ENCODE data around the gene FHIP2A. TPM values are rescaled to one million over a fixed set of nuclear protein-coding genes. Genes with fewer than 3 reads are reported as not detected.

FHIP2A gene
- total RNA-seq, 1 experiment from 2014 or later: 15.3 TPM

DNA sequence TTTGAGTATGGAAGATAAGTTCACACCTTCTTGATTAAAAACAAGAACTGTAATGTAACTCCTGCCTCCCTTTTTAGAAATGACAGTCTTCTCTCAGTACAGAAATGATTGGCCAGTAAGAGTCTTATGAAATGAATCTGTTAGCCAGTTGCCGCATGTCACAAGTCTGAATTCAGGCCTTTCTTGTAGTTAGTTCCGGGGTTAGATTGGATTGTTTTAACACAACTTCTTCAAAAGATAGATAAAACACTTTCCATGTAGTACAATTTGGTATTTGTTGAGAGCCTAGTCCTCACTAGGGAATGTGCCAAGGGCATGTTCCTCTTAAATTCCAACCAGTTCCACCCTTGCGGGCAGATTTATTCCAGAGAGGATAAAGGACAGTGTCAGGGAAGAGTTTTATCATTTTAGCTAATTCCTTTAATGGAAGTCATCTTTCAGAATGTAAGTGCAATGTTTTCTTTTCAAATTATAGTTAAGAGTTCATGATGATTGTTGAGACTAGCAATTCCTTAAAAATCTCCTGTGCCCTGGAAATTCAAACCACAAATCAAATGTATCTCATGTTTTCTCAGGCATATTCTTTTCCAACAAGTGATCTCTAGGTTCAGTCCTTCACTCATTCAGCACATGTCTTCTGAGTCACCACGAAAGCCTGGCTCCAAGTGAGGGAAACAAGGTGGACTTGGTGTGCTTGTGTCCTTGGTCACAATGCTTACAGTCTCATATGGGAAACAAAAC lies 4.1 kb downstream of the FHIP2A start:
- POLR2A ChIA-PET: no interaction called here
- Mint-ChIP-seq H3K4me3 (ENCODE audit: unreplicated experiment) (no peak overlapping the region), H3K4me1 (ENCODE audit: low read depth, unreplicated experiment) (peaks cover 26% of the 10 kb centered on the region), H3K9me3 (ENCODE audit: unreplicated experiment) (peaks cover 11% of the 10 kb centered on the region), H3K27ac (ENCODE audit: unreplicated experiment) (no peak overlapping the region), H3K27me3 (ENCODE audit: insufficient read depth, unreplicated experiment) (no peaks in the 10 kb centered on the region), H3K36me3 (ENCODE audit: insufficient read depth, unreplicated experiment) (no peaks in the 10 kb centered on the region)
- no peak for DNase-seq
- Histone ChIP-seq H3K36me3 (ENCODE audit: control insufficient read depth, insufficient read depth, low read length) (no peaks in the 10 kb centered on the region), H3K9me3 (no peaks in the 10 kb centered on the region), H3K4me3 (ENCODE audit: low read depth, low read length) (no peak overlapping the region), H3K4me1 (peaks cover 13% of the 10 kb centered on the region), H3K27me3 (replicated peaks; ENCODE audit: control insufficient read depth, insufficient read depth, low read length) (no peaks in the 10 kb centered on the region)
- CTCF ChIA-PET: no interaction called here
- TF ChIP-seq, protein P1, sequence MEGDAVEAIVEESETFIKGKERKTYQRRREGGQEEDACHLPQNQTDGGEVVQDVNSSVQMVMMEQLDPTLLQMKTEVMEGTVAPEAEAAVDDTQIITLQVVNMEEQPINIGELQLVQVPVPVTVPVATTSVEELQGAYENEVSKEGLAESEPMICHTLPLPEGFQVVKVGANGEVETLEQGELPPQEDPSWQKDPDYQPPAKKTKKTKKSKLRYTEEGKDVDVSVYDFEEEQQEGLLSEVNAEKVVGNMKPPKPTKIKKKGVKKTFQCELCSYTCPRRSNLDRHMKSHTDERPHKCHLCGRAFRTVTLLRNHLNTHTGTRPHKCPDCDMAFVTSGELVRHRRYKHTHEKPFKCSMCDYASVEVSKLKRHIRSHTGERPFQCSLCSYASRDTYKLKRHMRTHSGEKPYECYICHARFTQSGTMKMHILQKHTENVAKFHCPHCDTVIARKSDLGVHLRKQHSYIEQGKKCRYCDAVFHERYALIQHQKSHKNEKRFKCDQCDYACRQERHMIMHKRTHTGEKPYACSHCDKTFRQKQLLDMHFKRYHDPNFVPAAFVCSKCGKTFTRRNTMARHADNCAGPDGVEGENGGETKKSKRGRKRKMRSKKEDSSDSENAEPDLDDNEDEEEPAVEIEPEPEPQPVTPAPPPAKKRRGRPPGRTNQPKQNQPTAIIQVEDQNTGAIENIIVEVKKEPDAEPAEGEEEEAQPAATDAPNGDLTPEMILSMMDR (IDR thresholded peaks at IDR 0.05; ENCODE audit: insufficient read depth in 1 of 2, low read depth in 1 of 2, low read length in 1 of 2, severe bottlenecking in 1 of 2, unreplicated experiment in 1 of 2): no peak
- intact Hi-C loops (cut with micrococcal nuclease; ENCODE audit: unreplicated experiment): no loop called here
- BruUV-seq (replicated peaks): no TSS peak

DNA sequence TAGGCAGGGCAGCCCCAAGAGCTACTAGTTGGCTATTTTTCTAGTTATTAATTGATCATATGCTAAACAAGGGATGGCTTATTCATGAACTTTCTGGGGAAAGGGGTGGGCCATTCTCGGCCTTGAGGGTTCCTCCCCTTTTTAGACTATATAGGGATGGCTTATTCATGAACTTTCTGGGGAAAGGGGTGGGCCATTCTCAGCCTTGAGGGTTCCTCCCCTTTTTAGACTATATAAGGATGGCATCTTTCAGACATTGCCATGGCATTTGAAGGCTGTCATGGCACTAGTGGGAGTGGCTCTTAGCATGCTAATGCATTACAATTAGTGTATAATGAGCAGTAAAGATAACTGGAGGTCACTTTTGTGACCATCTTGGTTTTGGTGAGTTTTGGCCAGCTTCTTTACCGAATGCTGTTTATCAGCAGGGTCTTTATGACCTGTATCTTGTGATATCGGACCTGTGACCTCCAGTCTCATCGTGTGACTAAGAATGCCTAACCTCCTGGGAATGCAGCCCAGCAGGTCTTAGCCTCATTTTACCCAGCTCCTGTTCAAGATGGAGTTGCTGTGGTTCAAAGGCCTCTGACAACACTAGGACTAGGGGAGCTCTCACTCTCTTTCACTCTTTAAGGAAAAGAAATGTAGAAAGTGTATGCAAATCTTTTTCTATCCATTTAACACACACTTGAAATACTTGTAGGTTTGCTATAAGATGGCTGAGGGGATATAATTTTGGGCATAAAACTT lies 7.8 kb downstream of the FHIP2A start:
- DNase-seq: peak in 1 of 2 experiments; percentile 5
- Mint-ChIP-seq H3K27ac (ENCODE audit: unreplicated experiment) (no peak overlapping the region), H3K27me3 (ENCODE audit: insufficient read depth, unreplicated experiment) (no peaks in the 10 kb centered on the region), H3K4me3 (ENCODE audit: unreplicated experiment) (no peak overlapping the region), H3K36me3 (ENCODE audit: insufficient read depth, unreplicated experiment) (peaks cover 6% of the 10 kb centered on the region), H3K4me1 (ENCODE audit: low read depth, unreplicated experiment) (peaks cover 26% of the 10 kb centered on the region), H3K9me3 (ENCODE audit: unreplicated experiment) (peaks cover 11% of the 10 kb centered on the region)
- no peaks in the 10 kb centered on the region for H3K36me3 ChIP-seq (ENCODE audit: control insufficient read depth, insufficient read depth, low read length)
- ChIA-PET POLR2A (no interaction called here), CTCF (no interaction called here)
- TF ChIP-seq, protein P1 (IDR thresholded peaks at IDR 0.05; ENCODE audit: insufficient read depth in 1 of 2, low read depth in 1 of 2, low read length in 1 of 2, severe bottlenecking in 1 of 2, unreplicated experiment in 1 of 2): no peak
- BruUV-seq (replicated peaks): no TSS peak
- H3K4me1 ChIP-seq: peaks cover 13% of the 10 kb centered on the region
- intact Hi-C loops (cut with micrococcal nuclease; ENCODE audit: unreplicated experiment): no loop called here
- H3K27me3 ChIP-seq (replicated peaks; ENCODE audit: control insufficient read depth, insufficient read depth, low read length): no peaks in the 10 kb centered on the region
- H3K9me3 ChIP-seq: no peaks in the 10 kb centered on the region
- no peak overlapping the region for H3K4me3 ChIP-seq (ENCODE audit: low read depth, low read length)

DNA sequence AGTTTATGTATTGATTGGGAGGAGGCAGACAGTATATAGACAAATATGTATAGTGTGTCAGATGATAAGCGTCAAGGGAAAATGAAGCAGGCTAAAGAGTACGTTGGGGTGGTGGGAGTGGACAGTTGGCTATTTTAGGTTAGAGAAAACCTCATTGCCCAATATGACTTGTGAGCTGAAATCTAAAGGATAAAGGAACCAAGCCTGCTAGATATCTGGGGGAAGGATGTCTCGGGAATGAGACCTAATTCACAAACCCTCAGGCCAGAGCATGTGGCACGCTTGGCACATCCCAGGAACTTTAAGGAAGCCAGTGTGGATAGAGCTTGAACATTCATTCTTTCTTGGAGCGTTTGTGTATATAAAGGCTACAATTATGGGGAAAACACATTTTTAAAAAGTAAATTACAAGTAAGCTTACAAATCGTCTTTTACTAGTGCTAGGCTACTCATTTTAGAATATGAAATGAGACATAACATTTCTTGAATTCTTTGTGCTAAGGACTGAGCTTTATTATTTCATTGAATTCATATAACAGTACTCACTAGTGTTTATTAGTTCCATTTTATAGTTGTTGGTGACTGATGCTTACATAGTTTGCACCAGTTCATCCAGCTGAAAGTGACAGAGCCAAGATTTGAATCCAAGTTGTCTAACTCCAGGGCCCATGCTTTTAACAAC lies 9.7 kb downstream of the FHIP2A start:
- no peak overlapping the region for H3K4me3 Mint-ChIP-seq (ENCODE audit: unreplicated experiment)
- no peaks in the 10 kb centered on the region for H3K36me3 ChIP-seq (ENCODE audit: control insufficient read depth, insufficient read depth, low read length)
- H3K9me3 ChIP-seq: no peaks in the 10 kb centered on the region
- no peak overlapping the region for H3K4me3 ChIP-seq (ENCODE audit: low read depth, low read length)
- peaks cover 7% of the 10 kb centered on the region for H3K9me3 Mint-ChIP-seq (ENCODE audit: unreplicated experiment)
- ChIA-PET POLR2A (no interaction called here), CTCF (no interaction called here)
- no peaks in the 10 kb centered on the region for H3K27me3 Mint-ChIP-seq (ENCODE audit: insufficient read depth, unreplicated experiment)
- no peak overlapping the region for H3K27ac Mint-ChIP-seq (ENCODE audit: unreplicated experiment)
- TF ChIP-seq, protein P1 (IDR thresholded peaks at IDR 0.05; ENCODE audit: insufficient read depth in 1 of 2, low read depth in 1 of 2, low read length in 1 of 2, severe bottlenecking in 1 of 2, unreplicated experiment in 1 of 2): no peak
- DNase-seq: no peak
- H3K36me3 Mint-ChIP-seq (ENCODE audit: insufficient read depth, unreplicated experiment): peaks cover 6% of the 10 kb centered on the region
- no peaks in the 10 kb centered on the region for H3K27me3 ChIP-seq (replicated peaks; ENCODE audit: control insufficient read depth, insufficient read depth, low read length)
- H3K4me1 Mint-ChIP-seq (ENCODE audit: low read depth, unreplicated experiment): peaks cover 17% of the 10 kb centered on the region
- peaks cover 13% of the 10 kb centered on the region for H3K4me1 ChIP-seq
- intact Hi-C loops (cut with micrococcal nuclease; ENCODE audit: unreplicated experiment): no loop called here
- BruUV-seq (replicated peaks): no TSS peak

All from Caco-2 (cell line).